KOPT-K1 (cell line): ENCODE data around the gene KCTD11.
A peak's percentile ranks its signal among the peaks of the same experiment; 100 is the strongest.

Experiments
- H3K27ac ChIP-seq: fragments of 200-600 bp; sonication (generic); 2 replicates; pipeline ENCODE4 v1.5.1; 2016; ENCODE audit warnings: antibody characterized with exemption, mild to moderate bottlenecking, low read depth, low read length; ENCODE audit not compliant: poor library complexity, severe bottlenecking
- H3K36me3 ChIP-seq: fragments of 200-600 bp; sonication (generic); 2 replicates; pipeline ENCODE4 v1.5.1; 2017; ENCODE audit warnings: antibody characterized with exemption, mild to moderate bottlenecking, low read length, moderate library complexity; ENCODE audit not compliant: insufficient read depth
- H3K9me3 ChIP-seq: fragments of 200-600 bp; sonication (generic); 2 replicates; pipeline ENCODE4 v1.5.1; 2017; ENCODE audit warnings: antibody characterized with exemption, low read length, mild to moderate bottlenecking; ENCODE audit not compliant: insufficient read depth, poor library complexity, severe bottlenecking

KCTD11 gene

GRCh38 chr17:7392696-7393612 lies 41.0 kb downstream of the KCTD11 start:
- Histone ChIP-seq H3K27ac (no peak overlapping the region), H3K9me3 (no peaks in the 10 kb centered on the region), H3K36me3 (no peaks in the 10 kb centered on the region; the same call in 1 of the 2 replicates)

- no peaks in the 10 kb centered on the region for H3K9me3 ChIP-seq
- no peaks in the 10 kb centered on the region for H3K36me3 ChIP-seq
- H3K27ac ChIP-seq, result peak overlapping the region; percentile 66
Measured at GRCh38 chr17:7393613-7394451, 41.9 kb downstream of the KCTD11 start.

DNA sequence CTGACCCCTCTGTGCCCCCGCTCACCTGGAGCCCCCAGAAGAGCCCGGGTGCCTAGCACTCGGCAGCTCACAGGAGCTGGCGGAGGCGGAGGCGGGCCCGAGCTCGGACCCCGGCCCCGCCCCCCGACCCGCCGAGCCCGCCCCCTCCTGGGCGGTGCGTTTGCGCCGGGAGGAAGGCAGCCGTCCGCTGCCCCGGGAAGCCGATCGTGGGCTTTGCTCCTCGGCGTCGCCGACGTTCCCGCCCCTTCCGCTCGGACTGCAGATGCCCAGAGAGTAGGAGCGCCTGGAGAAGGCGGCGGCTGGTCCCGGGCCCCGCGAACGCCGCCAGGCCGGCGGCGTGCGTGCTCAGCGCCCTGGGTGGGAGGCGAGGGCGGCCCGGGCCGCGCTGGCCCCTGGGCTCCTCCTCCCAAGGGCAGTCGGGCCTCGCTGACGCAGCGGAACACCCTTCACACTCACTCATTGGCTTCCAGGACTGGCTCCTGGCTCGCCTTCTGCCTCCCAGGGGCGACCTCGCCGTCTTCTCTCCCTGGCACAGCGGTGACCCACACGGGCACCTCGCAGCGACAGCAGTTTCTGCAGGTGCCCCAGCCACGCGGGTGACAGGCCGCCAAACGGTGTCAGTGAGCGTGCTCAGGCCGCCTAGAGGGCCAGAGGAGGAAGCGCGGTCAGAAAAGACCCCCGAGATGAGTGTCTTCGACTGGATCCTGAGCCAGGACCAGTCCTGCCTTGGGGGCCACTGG lies 42.7 kb downstream of the KCTD11 start, which contains the start of gene PLSCR3:
Gene PLSCR3 (minus strand): TSS at position 74 of the 740 bp plus-strand sequence. CDS start 415 bp downstream, outside the sequence.
- Histone ChIP-seq H3K36me3 (no peaks in the 10 kb centered on the region), H3K27ac (peak within 1 kb of the TSS; percentile 66), H3K9me3 (no peaks in the 10 kb centered on the region)

DNA sequence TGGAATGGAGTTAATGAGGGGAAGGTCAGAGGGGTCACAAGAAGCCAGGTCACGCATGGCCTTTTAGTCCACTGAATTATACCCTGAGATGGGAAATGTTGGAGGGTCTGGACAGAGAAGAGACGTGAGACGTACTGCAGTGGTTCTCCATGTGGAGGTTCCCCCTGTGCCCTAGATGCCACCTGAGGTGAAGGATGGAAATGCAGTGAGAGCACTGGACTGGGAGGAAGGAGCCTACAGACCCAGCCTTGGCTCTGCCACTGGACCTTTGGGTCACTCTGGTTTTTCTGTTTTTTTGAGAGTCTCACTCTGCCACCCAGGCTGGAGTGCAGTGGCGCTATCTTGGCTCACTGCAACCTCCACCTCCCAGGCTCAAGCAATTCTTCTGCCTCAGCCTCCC lies 44.2 kb downstream of the KCTD11 start:
- Histone ChIP-seq H3K27ac (no peak overlapping the region), H3K9me3 (no peaks in the 10 kb centered on the region), H3K36me3 (no peaks in the 10 kb centered on the region)

- Histone ChIP-seq H3K9me3 (no peaks in the 10 kb centered on the region), H3K27ac (no peak overlapping the region), H3K36me3 (no peaks in the 10 kb centered on the region)
Measured at GRCh38 chr17:7398612-7399011, 46.6 kb downstream of the KCTD11 start.

DNA sequence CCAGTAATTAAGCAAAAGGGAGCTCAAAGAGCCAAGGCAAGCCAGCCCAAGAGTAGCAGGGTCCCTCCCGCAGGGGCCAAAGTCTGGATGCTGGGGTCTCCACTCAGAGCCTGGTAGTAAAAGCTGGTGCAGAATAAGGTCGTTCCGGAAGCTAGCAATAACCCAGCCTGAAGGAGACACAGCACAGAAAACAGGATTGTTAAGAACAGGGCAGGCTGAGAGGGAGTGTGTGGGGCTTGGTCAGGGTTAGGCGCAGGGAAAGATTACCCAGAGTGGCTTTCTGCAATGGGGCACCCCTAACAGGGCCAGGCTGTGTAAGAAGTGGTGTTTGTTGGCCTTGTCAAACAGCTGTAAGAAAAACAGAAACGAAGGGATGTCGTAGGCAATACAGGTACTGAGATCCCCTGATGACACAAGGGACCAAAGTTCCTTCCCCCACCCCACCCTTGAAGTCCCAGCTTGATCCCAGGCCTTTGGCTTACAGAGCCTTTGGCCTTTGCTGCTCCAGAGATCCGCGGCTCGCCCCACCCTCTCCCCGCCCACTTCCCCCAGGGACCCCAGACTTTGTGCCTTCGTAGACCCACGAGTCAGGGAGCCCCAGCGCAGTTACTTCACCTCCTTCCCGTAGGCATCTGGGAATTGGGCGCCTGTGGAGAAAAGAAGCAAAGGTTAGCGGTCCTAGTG lies 51.2 kb downstream of the KCTD11 start:
- Histone ChIP-seq H3K27ac (peak overlapping the region; percentile 63), H3K9me3 (no peaks in the 10 kb centered on the region), H3K36me3 (no peaks in the 10 kb centered on the region)

DNA sequence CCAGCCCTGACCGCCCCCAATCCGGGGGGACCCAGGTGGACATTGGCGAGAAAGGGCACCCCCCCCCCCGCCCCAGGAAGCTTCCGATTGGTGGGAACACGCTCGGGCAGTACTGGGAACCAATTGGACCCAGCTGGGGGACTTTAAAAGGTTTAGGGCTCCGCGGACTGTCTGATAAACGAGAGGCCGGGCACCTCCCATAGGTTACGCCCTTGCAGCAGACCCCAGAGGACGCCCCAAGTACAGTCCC lies 51.7 kb downstream of the KCTD11 start:
- Histone ChIP-seq H3K27ac (peak overlapping the region; percentile 63), H3K36me3 (no peaks in the 10 kb centered on the region), H3K9me3 (no peaks in the 10 kb centered on the region)

DNA sequence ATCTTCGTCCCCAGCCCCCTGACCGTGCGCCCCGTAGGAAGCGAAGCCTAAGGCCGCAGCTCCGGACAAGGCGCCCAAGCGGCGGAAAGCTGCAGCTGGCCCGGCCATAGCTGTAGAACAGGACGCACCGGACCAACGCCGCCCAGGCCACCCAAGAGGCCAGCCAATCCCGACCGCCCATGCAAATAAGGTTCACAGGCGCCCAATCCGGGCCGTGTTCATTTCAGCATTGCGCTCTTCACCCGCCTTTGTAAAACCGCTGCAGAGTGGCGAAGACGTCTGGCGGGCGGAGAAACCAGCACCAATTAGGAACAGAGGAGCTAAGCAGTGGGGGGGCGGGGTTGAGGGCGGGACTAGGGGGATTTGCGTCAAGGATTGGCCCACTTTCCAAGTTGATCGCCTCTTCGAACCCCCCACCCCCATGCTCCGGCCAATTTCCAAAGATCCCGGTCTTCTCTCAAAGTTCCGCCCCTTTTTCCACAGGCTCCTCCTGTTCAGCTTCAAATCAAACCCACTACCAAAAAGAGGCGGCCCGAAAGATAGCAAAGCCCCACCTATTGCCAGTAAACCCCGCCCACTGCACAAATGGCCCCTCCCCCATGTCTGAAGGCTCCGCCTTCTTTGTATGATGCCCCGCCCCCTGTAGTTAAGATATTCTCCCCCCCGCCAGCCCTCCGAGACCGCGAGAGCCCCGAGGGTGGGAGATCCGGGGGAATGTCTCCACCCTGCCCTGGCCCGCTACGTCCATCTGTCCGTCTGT lies 52.2 kb downstream of the KCTD11 start, which contains the start of gene TMEM256:
Gene TMEM256 (minus strand): TSS at position 121 of the 760 bp plus-strand sequence. CDS start 13 bp downstream, at position 108.
- Histone ChIP-seq H3K27ac (peak within 1 kb of the TSS; percentile 63), H3K36me3 (no peaks in the 10 kb centered on the region), H3K9me3 (no peaks in the 10 kb centered on the region)
